Upper lobe of left lung (tissue), 4 donors: Measurements from ENCODE around the gene STOX2.

Experiments used
- EP300 ChIP-seq, 4 donors: sonication (generic); formaldehyde crosslinking; IDR thresholded peaks; one replicate each; pipeline ENCODE4 v1.5.1; 2017; ENCODE audit warnings: antibody characterized with exemption in 4 of 4, control low read depth in 2 of 4
- POLR2A ChIP-seq, 4 donors: fragments of 450-650 bp; IDR thresholded peaks; one replicate each; pipeline ENCODE4 v1.5.1; 2016 to 2017; ENCODE audit warnings: antibody characterized with exemption in 4 of 4, mild to moderate bottlenecking in 2 of 4

- no peak for TF ChIP-seq POLR2A (IDR thresholded peaks at IDR 0.05)
- no peak for TF ChIP-seq EP300 (IDR thresholded peaks at IDR 0.05)
These were observed 35.8 kb downstream of the STOX2 start for GRCh38 chr4:183940864-183941263.
